GM21447 (cell line): ENCODE data around the gene EIPR1.

ENCODE experiments used
- ATAC-seq: cut with Tn5 transposase; IDR thresholded peaks from one replicate; pipeline ENCODE4 v1.9.1; 2021; ENCODE audit not compliant: unreplicated experiment

EIPR1 gene

GRCh38 chr2:3163401-3163800, 214.2 kb downstream of the EIPR1 start:
- no peak for ATAC-seq

- no peak for ATAC-seq
Observed at GRCh38 chr2:3162442-3163077, 215.1 kb downstream of the EIPR1 start.

- no peak for ATAC-seq
Observed at GRCh38 chr2:3160751-3161330, 216.8 kb downstream of the EIPR1 start.

GRCh38 chr2:3159782-3160545, 217.7 kb downstream of the EIPR1 start:
- ATAC-seq = no peak

GRCh38 chr2:3154700-3155099, 222.9 kb downstream of the EIPR1 start:
- no peak for ATAC-seq

- ATAC-seq = no peak
Observed at GRCh38 chr2:3154146-3154545, 223.5 kb downstream of the EIPR1 start.

- ATAC-seq = peak; percentile 57
Observed at GRCh38 chr2:3151153-3151918, 226.3 kb downstream of the EIPR1 start.

GRCh38 chr2:3149441-3150217, 228.0 kb downstream of the EIPR1 start:
- no peak for ATAC-seq

- ATAC-seq = no peak
Observed at GRCh38 chr2:3148716-3149115, 228.9 kb downstream of the EIPR1 start.

GRCh38 chr2:3147651-3148530, 229.7 kb downstream of the EIPR1 start:
- ATAC-seq = no peak

- ATAC-seq = no peak
Observed at GRCh38 chr2:3146772-3147650, 230.6 kb downstream of the EIPR1 start.

- ATAC-seq = no peak
Observed at GRCh38 chr2:3146175-3146574, 231.4 kb downstream of the EIPR1 start.

GRCh38 chr2:3145471-3146021, 232.1 kb downstream of the EIPR1 start:
- ATAC-seq = no peak

GRCh38 chr2:3144856-3145255, 232.8 kb downstream of the EIPR1 start:
- no peak for ATAC-seq

GRCh38 chr2:3143602-3144001, 234.0 kb downstream of the EIPR1 start:
- no peak for ATAC-seq

- ATAC-seq = no peak
Observed at GRCh38 chr2:3142961-3143571, 234.6 kb downstream of the EIPR1 start.

GRCh38 chr2:3142210-3142609, 235.4 kb downstream of the EIPR1 start:
- peak; percentile 47 for ATAC-seq

GRCh38 chr2:3141696-3142095, 235.9 kb downstream of the EIPR1 start:
- ATAC-seq = no peak
